BE2C (cell line): ENCODE results near the gene BARHL1.

Experiments
- DNase-seq: peaks from one replicate; pipeline ENCODE4 v3.0.0-alpha.2; 2020
- H3K27me3 ChIP-seq: fragments of 250-450 bp; sonication (Bioruptor Pico); 2 replicates; pipeline ENCODE4 v1.5.1; 2020; ENCODE audit warnings: mild to moderate bottlenecking
- H3K36me3 ChIP-seq: fragments of 250-450 bp; sonication (Bioruptor Pico); 2 replicates; pipeline ENCODE4 v1.5.1; 2020; ENCODE audit warnings: mild to moderate bottlenecking
- H3K4me1 ChIP-seq: fragments of 250-450 bp; sonication (Bioruptor Pico); 2 replicates; pipeline ENCODE4 v1.5.1; 2020
- H3K4me3 ChIP-seq: 2 replicates; pipeline ENCODE4 v1.5.1; 2011; ENCODE audit warnings: low read depth, low read length
- H3K9me3 ChIP-seq: fragments of 250-450 bp; sonication (Bioruptor Pico); 2 replicates; pipeline ENCODE4 v1.5.1; 2020
- CTCF ChIP-seq: IDR thresholded peaks from 2 replicates; pipeline ENCODE4 v1.5.1; 2012; ENCODE audit warnings: mild to moderate bottlenecking, low read depth, low read length

BARHL1 gene

GRCh38 chr9:132551556-132551955 lies 30.9 kb upstream of the BARHL1 start:
- peaks cover 28% of the 10 kb centered on the region for H3K4me1 ChIP-seq

GRCh38 chr9:132552041-132552440 lies 30.4 kb upstream of the BARHL1 start:
- no peak for DNase-seq
- no peaks in the 10 kb centered on the region for H3K36me3 ChIP-seq
- no peaks in the 10 kb centered on the region for H3K27me3 ChIP-seq
- no peaks in the 10 kb centered on the region for H3K9me3 ChIP-seq
- no peak overlapping the region for H3K4me3 ChIP-seq
- H3K4me1 ChIP-seq, result peaks cover 23% of the 10 kb centered on the region
- TF ChIP-seq CTCF, result no peak

More at GRCh38 chr9:132551556-132551955, 30.9 kb upstream of the BARHL1 start:
- H3K27me3 ChIP-seq, result no peaks in the 10 kb centered on the region
- DNase-seq, result no peak
- no peak overlapping the region for H3K4me3 ChIP-seq
- no peak for TF ChIP-seq CTCF
- H3K9me3 ChIP-seq, result no peaks in the 10 kb centered on the region
- H3K36me3 ChIP-seq, result no peaks in the 10 kb centered on the region

- no peak for DNase-seq
- peaks cover 6% of the 10 kb centered on the region; the same call in 1 of the 2 replicates for H3K4me1 ChIP-seq
- no peaks in the 10 kb centered on the region for H3K36me3 ChIP-seq
- H3K4me3 ChIP-seq, result no peak overlapping the region
- TF ChIP-seq CTCF, result no peak
- H3K27me3 ChIP-seq, result no peaks in the 10 kb centered on the region
- H3K9me3 ChIP-seq, result no peaks in the 10 kb centered on the region
Observed at GRCh38 chr9:132554755-132555154, 27.7 kb upstream of the BARHL1 start.

- DNase-seq, result no peak
- no peaks in the 10 kb centered on the region for H3K36me3 ChIP-seq
- H3K27me3 ChIP-seq, result no peaks in the 10 kb centered on the region
- H3K4me3 ChIP-seq, result no peak overlapping the region
- peaks cover 6% of the 10 kb centered on the region for H3K4me1 ChIP-seq
- H3K9me3 ChIP-seq, result no peaks in the 10 kb centered on the region
- no peak for TF ChIP-seq CTCF
Observed at GRCh38 chr9:132555528-132555927, 26.9 kb upstream of the BARHL1 start.

GRCh38 chr9:132556235-132556634 lies 26.2 kb upstream of the BARHL1 start:
- no peak for TF ChIP-seq CTCF
- no peaks in the 10 kb centered on the region for H3K9me3 ChIP-seq
- H3K27me3 ChIP-seq, result no peaks in the 10 kb centered on the region
- H3K4me1 ChIP-seq, result peaks cover 6% of the 10 kb centered on the region
- H3K4me3 ChIP-seq, result no peak overlapping the region
- no peaks in the 10 kb centered on the region for H3K36me3 ChIP-seq
- DNase-seq, result no peak

GRCh38 chr9:132556714-132557113 lies 25.7 kb upstream of the BARHL1 start:
- Histone ChIP-seq H3K36me3 (no peaks in the 10 kb centered on the region), H3K27me3 (no peaks in the 10 kb centered on the region), H3K4me3 (no peak overlapping the region), H3K4me1 (peaks cover 10% of the 10 kb centered on the region), H3K9me3 (no peaks in the 10 kb centered on the region)
- DNase-seq, result no peak
- no peak for TF ChIP-seq CTCF
